Stomach (tissue), 9 donors: Measurements from ENCODE around the gene CHCHD3. TPM values are rescaled to one million over a fixed set of nuclear protein-coding genes. Genes with fewer than 3 reads are reported as not detected.

ENCODE experiments used
- DNase-seq, 2 donors: peaks; one replicate each; pipeline versions ENCODE4 v3.0.0 to v3.0.0-alpha.2; 2013 to 2019
- H3K27ac ChIP-seq, 5 donors: fragments of 200-600 bp in 4 of 5; sonication (generic) in 4 of 5; one replicate each; pipeline ENCODE4 v1.5.1; 2013 to 2019; ENCODE audit warnings: mild to moderate bottlenecking in 1 of 5, moderate library complexity in 1 of 5
- H3K27me3 ChIP-seq, 3 donors: fragments of 200-600 bp; sonication (generic); one replicate each; pipeline ENCODE4 v1.5.1; 2017 to 2019; ENCODE audit warnings: mixed run types in 1 of 3
- H3K36me3 ChIP-seq, 4 donors: fragments of 200-600 bp; sonication (generic); 1 replicate in 3 of 4; 2 replicates in 1 of 4; pipeline ENCODE4 v1.5.1; 2016 to 2019
- H3K4me1 ChIP-seq, 4 donors: fragments of 200-600 bp; sonication (generic); one replicate each; pipeline ENCODE4 v1.5.1; 2016 to 2019
- H3K4me3 ChIP-seq, 4 donors: fragments of 200-600 bp; sonication (generic) in 3 of 4; one replicate each; pipeline ENCODE4 v1.5.1; 2016 to 2019; ENCODE audit warnings: mild to moderate bottlenecking in 1 of 4
- H3K9me3 ChIP-seq, 4 donors: fragments of 200-600 bp; sonication (generic); one replicate each; pipeline ENCODE4 v1.5.1; 2016 to 2019
- CTCF ChIP-seq, 7 experiments: fragments of 450-650 bp in 4 of 7; fragments of 200-600 bp in 3 of 7; sonication (generic) in 3 of 7; IDR thresholded peaks; one replicate each; pipeline ENCODE4 v1.5.1; 2016 to 2019; ENCODE audit warnings: antibody characterized with exemption in 7 of 7, control low read depth in 2 of 7, mild to moderate bottlenecking in 1 of 7
- EP300 ChIP-seq: sonication (generic); formaldehyde crosslinking; IDR thresholded peaks from one replicate; pipeline ENCODE4 v1.6.1; 2017; ENCODE audit warnings: antibody characterized with exemption
- POLR2A ChIP-seq, 4 donors: fragments of 450-650 bp; IDR thresholded peaks; one replicate each; pipeline ENCODE4 v1.6.1; 2016; ENCODE audit warnings: antibody characterized with exemption in 4 of 4, control low read depth in 2 of 4, mild to moderate bottlenecking in 1 of 4, moderate library complexity in 1 of 4
- POLR2AphosphoS5 ChIP-seq, 3 donors: sonication (generic); formaldehyde crosslinking; IDR thresholded peaks; one replicate each; pipeline ENCODE4 v1.6.1; 2016; ENCODE audit warnings: antibody characterized with exemption in 3 of 3
- WGBS, 5 donors: extraction: QIAGEN DNeasy Blood & Tissue Kit in 3 of 5; methylation state at CpG; one replicate each; pipeline versions ENCODE4 v1.1.5 to v1.1.7; 2013 to 2018; 5-methylcytosine and 5-hydroxymethylcytosine counted together
- intact Hi-C: fragments of 100-400 bp; cut with DNase I; formaldehyde crosslinking; loops from one replicate; pipeline ENCODE4 v1.15.1; 2023; ENCODE audit warnings: low total_unique reads
- polyA plus RNA-seq, 3 donors: library from polyadenylated mRNA; stranded (reverse); fragments of 200-250 nt; gene quantifications; one replicate each; pipeline ENCODE4 v1.2.3, GENCODE V29; 2013
- total RNA-seq, 5 donors: library from RNA; depleted of rRNA; stranded (reverse); fragments of >200 nt; gene quantifications; one replicate each; pipeline versions ENCODE4 v1.1.0 to v1.2.3, GENCODE V29; 2014 to 2016
- donor health status: healthy with polysubstance abuse.
- donor health status: Bipolar disorder and iron deficiency.
- donor health status: healthy.

The CHCHD3 gene
- total and polyA plus RNA-seq, 8 donors = 5.8 to 90.9 (median 39.9) TPM

DNA sequence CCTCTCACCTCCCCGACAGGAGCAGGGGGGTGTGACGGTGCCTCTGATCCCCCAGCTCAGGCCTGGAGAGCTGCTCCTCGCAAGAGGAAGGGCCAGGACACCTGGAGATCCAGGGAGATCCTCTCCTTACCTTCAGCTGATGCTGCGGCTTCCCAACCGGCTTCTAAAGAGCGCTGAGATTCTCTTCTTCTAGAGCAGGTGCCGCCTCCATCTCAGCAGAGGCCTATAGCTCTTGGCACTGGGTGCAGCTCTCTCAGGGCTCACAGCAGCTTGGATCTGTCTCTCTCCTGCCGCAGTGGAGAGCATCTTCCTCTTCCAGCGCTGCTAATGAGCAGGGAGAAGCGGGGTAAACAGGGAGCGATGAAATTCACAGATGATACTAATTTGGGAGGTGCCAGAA lies 316.0 kb downstream of the CHCHD3 start:
- 85 to 98% (median 94%) methylated on average over 7 to 11 of the region's 11 CpGs for WGBS, 5 donors
- DNase-seq = no peak
- H3K9me3 ChIP-seq = peaks cover 0 to 11% (median 10%) of the 10 kb centered on the region in 4 donors
- H3K36me3 ChIP-seq = no peaks in the 10 kb centered on the region
- no peaks in the 10 kb centered on the region for H3K27me3 ChIP-seq
- H3K4me3 ChIP-seq = no peak overlapping the region
- no peaks in the 10 kb centered on the region for H3K4me1 ChIP-seq
- no peak for TF ChIP-seq EP300
- TF ChIP-seq POLR2A (IDR thresholded peaks at IDR 0.05) = no peak
- no peak for TF ChIP-seq POLR2AphosphoS5 (IDR thresholded peaks at IDR 0.05)
- TF ChIP-seq CTCF (IDR thresholded peaks at IDR 0.05) = no peak
- intact Hi-C loops = no loop called here
- no peak overlapping the region for H3K27ac ChIP-seq

DNA sequence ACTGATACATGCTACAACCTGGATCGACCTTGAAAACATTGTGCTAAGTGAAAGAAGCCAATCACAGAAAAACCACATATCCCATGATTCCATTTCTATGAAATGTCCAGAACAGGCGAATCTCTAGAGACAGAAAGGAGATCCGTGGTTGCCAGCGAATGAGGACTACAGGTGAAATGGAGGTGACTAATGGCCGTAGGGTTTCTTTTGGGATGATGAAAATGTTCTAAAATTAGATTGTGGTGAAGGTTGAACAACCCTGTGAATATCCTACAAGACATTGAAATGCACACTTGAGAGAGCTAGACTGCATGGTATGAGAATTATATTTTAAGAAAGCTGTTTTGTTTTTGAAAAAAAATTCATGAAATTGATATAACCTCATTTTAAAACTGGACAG lies 317.1 kb downstream of the CHCHD3 start:
- no peak overlapping the region for H3K27ac ChIP-seq
- H3K4me3 ChIP-seq = no peak overlapping the region
- no peaks in the 10 kb centered on the region for H3K36me3 ChIP-seq
- H3K27me3 ChIP-seq = no peaks in the 10 kb centered on the region
- DNase-seq = no peak
- TF ChIP-seq POLR2AphosphoS5 (IDR thresholded peaks at IDR 0.05) = no peak
- no peak for TF ChIP-seq EP300
- no peak for TF ChIP-seq POLR2A (IDR thresholded peaks at IDR 0.05)
- TF ChIP-seq CTCF (IDR thresholded peaks at IDR 0.05) = no peak
- H3K4me1 ChIP-seq = no peaks in the 10 kb centered on the region
- intact Hi-C loops = no loop called here
- peaks cover 0 to 11% (median 8%) of the 10 kb centered on the region in 4 donors for H3K9me3 ChIP-seq
- 92% methylated on average over 5 of the region's 5 CpGs for WGBS, 5 donors

GRCh38 chr7:132760866-132761265 lies 321.0 kb downstream of the CHCHD3 start:
- intact Hi-C loops = no loop called here
- WGBS, 5 donors = 61 to 74% (median 68%) methylated on average over 7 of the region's 7 CpGs
- DNase-seq = no peak
- H3K27me3 ChIP-seq = no peaks in the 10 kb centered on the region
- no peaks in the 10 kb centered on the region for H3K36me3 ChIP-seq
- H3K27ac ChIP-seq = no peak overlapping the region
- H3K4me1 ChIP-seq = no peaks in the 10 kb centered on the region
- no peak overlapping the region for H3K4me3 ChIP-seq
- TF ChIP-seq POLR2A (IDR thresholded peaks at IDR 0.05) = no peak
- no peak for TF ChIP-seq CTCF (IDR thresholded peaks at IDR 0.05)
- no peak for TF ChIP-seq POLR2AphosphoS5 (IDR thresholded peaks at IDR 0.05)
- no peak for TF ChIP-seq EP300
- H3K9me3 ChIP-seq = no peaks in the 10 kb centered on the region

GRCh38 chr7:132760244-132760623 lies 321.7 kb downstream of the CHCHD3 start:
- H3K4me1 ChIP-seq = no peaks in the 10 kb centered on the region
- no peak for TF ChIP-seq EP300
- H3K9me3 ChIP-seq = no peaks in the 10 kb centered on the region
- no peak for DNase-seq
- no peak overlapping the region for H3K4me3 ChIP-seq
- H3K36me3 ChIP-seq = no peaks in the 10 kb centered on the region
- 81 to 95% (median 91%) methylated on average over 2 of the region's 2 CpGs for WGBS, 5 donors
- intact Hi-C loops = no loop called here
- no peak overlapping the region for H3K27ac ChIP-seq
- no peaks in the 10 kb centered on the region for H3K27me3 ChIP-seq

GRCh38 chr7:132759482-132760243 lies 322.2 kb downstream of the CHCHD3 start:
- Histone ChIP-seq H3K27ac (no peak overlapping the region), H3K9me3 (no peaks in the 10 kb centered on the region), H3K4me1 (no peaks in the 10 kb centered on the region), H3K36me3 (no peaks in the 10 kb centered on the region), H3K4me3 (no peak overlapping the region), H3K27me3 (no peaks in the 10 kb centered on the region)
- no peak for DNase-seq
- TF ChIP-seq EP300 (no peak), POLR2A (IDR thresholded peaks at IDR 0.05) (no peak), CTCF (IDR thresholded peaks at IDR 0.05) (no peak), POLR2AphosphoS5 (IDR thresholded peaks at IDR 0.05) (no peak)
- 76 to 85% (median 83%) methylated on average over 13 to 15 of the region's 15 CpGs for WGBS, 5 donors
- intact Hi-C loops = no loop called here
